HG03066 (cell line): ENCODE results near the gene LSM3.

Source experiments
- ATAC-seq: cut with Tn5 transposase; IDR thresholded peaks from one replicate; pipeline ENCODE4 v1.9.1; 2021; ENCODE audit warnings: low read depth; ENCODE audit not compliant: unreplicated experiment

LSM3 gene

GRCh38 chr3:14235912-14236295, 57.3 kb downstream of the LSM3 start:
- no peak for ATAC-seq

- ATAC-seq = no peak
Observed at GRCh38 chr3:14236902-14237301, 58.3 kb downstream of the LSM3 start.

- ATAC-seq = no peak
Observed at GRCh38 chr3:14237457-14237856, 58.8 kb downstream of the LSM3 start.

- no peak for ATAC-seq
Observed at GRCh38 chr3:14238356-14238755, 59.7 kb downstream of the LSM3 start.

- no peak for ATAC-seq
Observed at GRCh38 chr3:14238930-14239329, 60.3 kb downstream of the LSM3 start.

- no peak for ATAC-seq
Observed at GRCh38 chr3:14239940-14240339, 61.3 kb downstream of the LSM3 start.

GRCh38 chr3:14240366-14240765, 61.7 kb downstream of the LSM3 start:
- no peak for ATAC-seq

- ATAC-seq = no peak
Observed at GRCh38 chr3:14241716-14242115, 63.1 kb downstream of the LSM3 start.

- no peak for ATAC-seq
Observed at GRCh38 chr3:14242490-14243311, 64.1 kb downstream of the LSM3 start.

GRCh38 chr3:14243782-14244181, 65.2 kb downstream of the LSM3 start:
- no peak for ATAC-seq

- ATAC-seq = no peak
Observed at GRCh38 chr3:14244521-14245247, 66.1 kb downstream of the LSM3 start.

- ATAC-seq = no peak
Observed at GRCh38 chr3:14245248-14245639, 66.6 kb downstream of the LSM3 start.

GRCh38 chr3:14245822-14246221, 67.2 kb downstream of the LSM3 start:
- no peak for ATAC-seq

GRCh38 chr3:14246414-14246813, 67.8 kb downstream of the LSM3 start:
- ATAC-seq = no peak

GRCh38 chr3:14248477-14248848, 69.8 kb downstream of the LSM3 start:
- ATAC-seq = no peak

GRCh38 chr3:14248849-14249523, 70.4 kb downstream of the LSM3 start:
- no peak for ATAC-seq
